Adrenal gland (tissue), 12 donors: ENCODE data around the gene ZNF648. TPM values are rescaled to one million over a fixed set of nuclear protein-coding genes. Genes with fewer than 3 reads are reported as not detected.

Experiments
- DNase-seq, 7 donors: peaks; one replicate each; pipeline ENCODE4 v3.0.0-alpha.2; 2019 to 2020
- H3K27ac ChIP-seq, 5 donors: fragments of 200-600 bp; sonication (generic) in 4 of 5; 1 replicate in 3 of 5; 2 replicates in 2 of 5; pipeline versions ENCODE4 v1.5.1 to v1.8.0; 2016 to 2020; ENCODE audit warnings: mild to moderate bottlenecking in 1 of 5
- H3K27me3 ChIP-seq: fragments of 200-600 bp; 2 replicates; pipeline ENCODE4 v1.8.0; 2021
- H3K36me3 ChIP-seq, 2 donors: fragments of 200-600 bp; replicated peaks in 1 of 2; 1 replicate in 1 of 2; 2 replicates in 1 of 2; pipeline versions ENCODE4 v1.5.1 to v1.8.0; 2018 to 2022
- H3K4me1 ChIP-seq, 2 donors: fragments of 200-600 bp; replicated peaks in 1 of 2; 1 replicate in 1 of 2; 2 replicates in 1 of 2; pipeline versions ENCODE4 v1.5.1 to v1.8.0; 2018 to 2021
- H3K4me3 ChIP-seq, 4 donors: fragments of 200-600 bp; sonication (generic) in 3 of 4; one replicate each; pipeline ENCODE4 v1.5.1; 2016 to 2018
- H3K9me3 ChIP-seq, 3 donors: fragments of 200-600 bp; sonication (generic) in 1 of 3; replicated peaks in 1 of 3; 1 replicate in 2 of 3; 2 replicates in 1 of 3; pipeline versions ENCODE4 v1.5.1 to v1.8.0; 2016 to 2021
- POLR2A ChIP-seq, 2 donors: fragments of 450-650 bp; IDR thresholded peaks; one replicate each; pipeline ENCODE4 v1.6.1; 2017; ENCODE audit warnings: antibody characterized with exemption in 2 of 2, mild to moderate bottlenecking in 2 of 2, moderate library complexity in 1 of 2
- WGBS, 4 donors: extraction: QIAGEN DNeasy Blood & Tissue Kit in 2 of 4; methylation state at CpG; one replicate each; pipeline versions ENCODE4 v1.1.5 to v1.1.7; 2013 to 2017; 5-methylcytosine and 5-hydroxymethylcytosine counted together
- intact Hi-C, 2 donors: fragments of 100-400 bp; cut with DNase I; formaldehyde crosslinking; loops; one replicate each; pipeline versions ENCODE4 v1.14.1 to v1.15.0; 2022 to 2023
- polyA plus RNA-seq, 3 donors: library from polyadenylated mRNA; stranded (reverse); fragments of 200-250 nt in 2 of 3; fragments of 350-450 nt in 1 of 3; fragmentation: Illumina TruSeq in 1 of 3; extraction: RNeasy Lipid Tissue Mini Kit (QIAGEN cat#74804) in 1 of 3; gene quantifications; one replicate each; pipeline ENCODE4 v1.2.3, GENCODE V29; 2013 to 2014
- total RNA-seq, 9 donors: library from RNA; depleted of rRNA in 4 of 9; stranded (reverse); fragments of >200 nt in 4 of 9; fragments of 120-200 nt in 1 of 9; fragmentation: NEBNext Ultra II Directional in 1 of 9; extraction: Animal tissue kit (Norgen Biotek cat#: 25700) in 1 of 9; gene quantifications; one replicate each; pipeline versions ENCODE4 v1.1.0 to v1.2.4, GENCODE V29; 2013 to 2023
- TF ChIP-seq, protein P1 (sequence below), 6 experiments: fragments of 450-650 bp in 4 of 6; fragments of 200-600 bp in 2 of 6; sonication (generic) in 1 of 6; IDR thresholded peaks; 1 replicate in 5 of 6; 2 replicates in 1 of 6; pipeline versions ENCODE4 v1.5.1 to v1.8.0; 2016 to 2021; ENCODE audit warnings: antibody characterized with exemption in 6 of 6, mild to moderate bottlenecking in 2 of 6, moderate library complexity in 1 of 6
- donor health status: healthy with polysubstance abuse.
- donor health status: Bipolar disorder and iron deficiency.
- donor health status: DM: yes; HTN: yes; CAD: no.
- donor health status: DM: no; HTN: no; CAD: no.
- donor health status: DM: no; HTN: no; CAD: no.
- donor health status: DM: yes; HTN: yes; CAD: no.

ZNF648 gene
- total and polyA plus RNA-seq, 12 donors, result 0.06 to 0.14 TPM; not detected in 10

DNA sequence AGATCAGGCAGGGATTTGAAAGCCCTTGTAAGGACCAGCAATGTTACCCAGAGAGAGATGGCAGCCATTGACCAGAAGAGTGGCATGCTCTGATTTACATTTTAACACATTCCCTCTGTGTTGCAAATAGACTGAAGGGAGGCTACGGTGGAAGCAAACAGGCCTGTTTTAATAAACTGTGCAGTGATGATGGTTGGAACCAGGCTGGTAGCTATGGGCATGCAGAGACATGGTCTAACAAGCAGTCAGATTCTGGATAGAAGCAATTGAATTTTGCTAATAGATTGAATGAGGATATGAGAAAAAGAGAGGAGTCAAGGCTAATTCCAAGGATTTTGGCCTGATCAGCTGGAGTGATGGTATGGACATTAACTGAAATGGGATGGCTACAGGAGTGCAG, 32.3 kb upstream of the ZNF648 start:
- intact Hi-C loops, result no loop called here
- DNase-seq, result no peak
- 76 to 93% (median 84%) methylated on average over 1 of the region's 1 CpG for WGBS, 4 donors
- H3K27ac ChIP-seq, result no peak overlapping the region
- H3K4me1 ChIP-seq, result no peaks in the 10 kb centered on the region
- no peak overlapping the region for H3K4me3 ChIP-seq
- no peaks in the 10 kb centered on the region for H3K9me3 ChIP-seq
- no peak for TF ChIP-seq POLR2A (IDR thresholded peaks at IDR 0.05)
- TF ChIP-seq, protein P1, sequence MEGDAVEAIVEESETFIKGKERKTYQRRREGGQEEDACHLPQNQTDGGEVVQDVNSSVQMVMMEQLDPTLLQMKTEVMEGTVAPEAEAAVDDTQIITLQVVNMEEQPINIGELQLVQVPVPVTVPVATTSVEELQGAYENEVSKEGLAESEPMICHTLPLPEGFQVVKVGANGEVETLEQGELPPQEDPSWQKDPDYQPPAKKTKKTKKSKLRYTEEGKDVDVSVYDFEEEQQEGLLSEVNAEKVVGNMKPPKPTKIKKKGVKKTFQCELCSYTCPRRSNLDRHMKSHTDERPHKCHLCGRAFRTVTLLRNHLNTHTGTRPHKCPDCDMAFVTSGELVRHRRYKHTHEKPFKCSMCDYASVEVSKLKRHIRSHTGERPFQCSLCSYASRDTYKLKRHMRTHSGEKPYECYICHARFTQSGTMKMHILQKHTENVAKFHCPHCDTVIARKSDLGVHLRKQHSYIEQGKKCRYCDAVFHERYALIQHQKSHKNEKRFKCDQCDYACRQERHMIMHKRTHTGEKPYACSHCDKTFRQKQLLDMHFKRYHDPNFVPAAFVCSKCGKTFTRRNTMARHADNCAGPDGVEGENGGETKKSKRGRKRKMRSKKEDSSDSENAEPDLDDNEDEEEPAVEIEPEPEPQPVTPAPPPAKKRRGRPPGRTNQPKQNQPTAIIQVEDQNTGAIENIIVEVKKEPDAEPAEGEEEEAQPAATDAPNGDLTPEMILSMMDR (IDR thresholded peaks at IDR 0.05), result no peak
- no peaks in the 10 kb centered on the region for H3K27me3 ChIP-seq
- no peaks in the 10 kb centered on the region for H3K36me3 ChIP-seq

DNA sequence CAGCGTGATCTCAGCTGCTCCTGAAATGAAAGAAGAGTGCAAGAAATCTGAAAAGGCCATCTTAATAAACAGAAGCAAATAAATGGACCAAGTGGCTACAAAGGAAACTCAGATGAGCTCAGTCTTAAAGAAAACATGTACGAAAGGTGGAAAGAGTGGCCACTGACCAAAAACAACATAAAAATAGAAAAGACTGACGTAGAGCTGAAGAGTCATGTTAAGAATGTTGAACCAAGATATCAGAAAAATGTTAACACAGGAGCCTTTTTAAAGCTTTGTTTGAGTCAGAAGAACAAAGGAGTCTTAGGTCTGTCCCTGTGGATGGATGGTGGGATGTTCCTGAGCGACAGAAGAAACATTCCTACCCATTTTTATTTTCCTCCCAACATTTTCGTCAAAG, 30.8 kb upstream of the ZNF648 start:
- H3K27me3 ChIP-seq, result no peaks in the 10 kb centered on the region
- H3K4me3 ChIP-seq, result no peak overlapping the region
- no peaks in the 10 kb centered on the region for H3K4me1 ChIP-seq
- WGBS, 4 donors, result 71 to 74% (median 73%) methylated on average over 5 of the region's 5 CpGs
- DNase-seq, result no peak
- TF ChIP-seq POLR2A (IDR thresholded peaks at IDR 0.05), result no peak
- TF ChIP-seq, protein P1 (IDR thresholded peaks at IDR 0.05), result no peak
- no peak overlapping the region for H3K27ac ChIP-seq
- intact Hi-C loops, result no loop called here
- no peaks in the 10 kb centered on the region for H3K9me3 ChIP-seq
- no peaks in the 10 kb centered on the region for H3K36me3 ChIP-seq

DNA sequence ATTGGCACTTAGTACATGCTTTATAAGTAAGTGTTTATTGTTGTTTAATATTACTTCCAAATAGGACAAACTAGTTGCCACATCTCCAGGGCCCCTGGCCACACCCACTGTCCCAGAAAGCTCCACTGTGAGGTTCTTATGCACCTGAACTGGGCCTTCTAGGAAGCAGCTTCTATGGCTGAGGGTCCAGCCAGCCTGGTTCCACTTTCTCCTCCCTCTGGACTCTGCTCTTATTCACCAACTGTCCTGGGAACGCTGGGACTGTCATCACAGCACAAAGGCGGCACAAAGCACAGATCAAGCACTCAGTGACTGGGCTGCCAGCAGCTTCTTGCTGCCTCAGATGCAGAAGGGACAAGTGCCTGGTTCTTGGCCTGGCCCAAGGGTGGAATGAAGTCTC, 29.6 kb upstream of the ZNF648 start:
- Histone ChIP-seq H3K4me3 (no peak overlapping the region), H3K4me1 (no peaks in the 10 kb centered on the region), H3K27me3 (no peaks in the 10 kb centered on the region), H3K36me3 (no peaks in the 10 kb centered on the region), H3K27ac (no peak overlapping the region), H3K9me3 (no peaks in the 10 kb centered on the region)
- DNase-seq, result no peak
- intact Hi-C loops, result no loop called here
- TF ChIP-seq, protein P1 (IDR thresholded peaks at IDR 0.05), result no peak
- no peak for TF ChIP-seq POLR2A (IDR thresholded peaks at IDR 0.05)
- whole genome bisulfite sequencing, 4 donors, result 61 to 88% (median 77%) methylated on average over 2 of the region's 2 CpGs

DNA sequence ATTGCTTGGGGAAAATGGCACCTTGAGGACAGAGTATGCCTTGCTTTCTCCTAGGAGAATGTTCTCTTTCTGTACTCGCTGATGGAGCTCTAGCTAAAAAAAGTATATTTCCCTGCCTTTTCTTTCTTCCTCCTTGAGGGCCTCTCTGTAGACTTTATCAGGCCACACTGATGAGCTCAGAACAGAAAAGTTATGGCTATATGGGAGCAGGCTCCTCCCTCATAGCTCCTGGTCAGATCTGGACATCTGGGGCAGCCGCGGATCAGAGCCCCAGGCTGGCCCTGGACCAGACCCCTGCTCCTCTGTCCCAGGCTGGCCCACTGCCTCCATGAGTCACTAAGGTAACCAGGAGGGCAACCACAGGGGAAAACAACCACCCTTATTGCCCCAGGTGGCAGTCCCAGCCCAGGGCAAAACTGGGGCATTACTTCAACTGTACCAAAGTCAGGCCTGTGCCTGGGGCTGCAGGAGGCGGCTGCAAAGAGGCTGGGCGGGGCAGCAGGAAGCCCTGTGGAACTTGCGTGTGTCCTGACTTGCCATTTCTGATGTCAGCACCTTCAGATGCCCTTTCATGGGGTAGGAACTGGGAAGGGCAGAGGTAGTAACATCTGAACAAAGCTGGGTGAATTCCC, 26.3 kb upstream of the ZNF648 start:
- Histone ChIP-seq H3K9me3 (no peaks in the 10 kb centered on the region), H3K27ac (no peak overlapping the region), H3K4me3 (no peak overlapping the region), H3K36me3 (no peaks in the 10 kb centered on the region), H3K27me3 (no peaks in the 10 kb centered on the region), H3K4me1 (peaks cover 0 to 6% of the 10 kb centered on the region in 2 donors)
- intact Hi-C loops, result loop anchor here (5.0 kb wide), 2 partner anchors 49 to 309 kb away; no protein-coding TSS in a partner anchor
- WGBS, 4 donors, result 72 to 85% (median 79%) methylated on average over 6 of the region's 6 CpGs
- no peak for DNase-seq
- no peak for TF ChIP-seq POLR2A (IDR thresholded peaks at IDR 0.05)
- TF ChIP-seq, protein P1 (IDR thresholded peaks at IDR 0.05), result no peak
